Esophagus (tissue), 2 donors: ENCODE results near the gene LGR6. TPM values are rescaled to one million over a fixed set of nuclear protein-coding genes. Genes with fewer than 3 reads are reported as not detected.

ENCODE experiments used
- H3K27ac ChIP-seq, 2 donors: one replicate each; pipeline ENCODE4 v1.5.1; 2013; ENCODE audit warnings: low read depth in 2 of 2, mild to moderate bottlenecking in 2 of 2, inconsistent platforms in 1 of 2, low read length in 1 of 2, moderate library complexity in 1 of 2
- H3K27me3 ChIP-seq, 2 donors: one replicate each; pipeline ENCODE4 v1.6.1; 2013; ENCODE audit warnings: low read length in 2 of 2, control low read depth in 1 of 2, mild to moderate bottlenecking in 1 of 2; ENCODE audit not compliant: insufficient read depth in 2 of 2, control insufficient read depth in 1 of 2
- H3K36me3 ChIP-seq, 2 donors: one replicate each; pipeline ENCODE4 v1.6.1; 2013; ENCODE audit warnings: low read length in 1 of 2; ENCODE audit not compliant: control insufficient read depth in 2 of 2, insufficient read depth in 2 of 2
- H3K4me1 ChIP-seq, 2 donors: one replicate each; pipeline ENCODE4 v1.6.1; 2013; ENCODE audit warnings: low read length in 1 of 2; ENCODE audit not compliant: control insufficient read depth in 2 of 2, insufficient read depth in 2 of 2
- H3K4me3 ChIP-seq, 2 donors: one replicate each; pipeline ENCODE4 v1.5.1; 2013; ENCODE audit warnings: low read length in 2 of 2, mild to moderate bottlenecking in 2 of 2, low read depth in 1 of 2, moderate library complexity in 1 of 2
- H3K9me3 ChIP-seq, 2 donors: one replicate each; pipeline ENCODE4 v1.6.1; 2013; ENCODE audit warnings: mild to moderate bottlenecking in 2 of 2, low read depth in 1 of 2, low read length in 1 of 2, moderate library complexity in 1 of 2; ENCODE audit not compliant: control insufficient read depth in 2 of 2, insufficient read depth in 1 of 2
- WGBS, 2 donors: extraction: QIAGEN DNeasy Blood & Tissue Kit; methylation state at CpG; one replicate each; pipeline ENCODE4 v1.1.7; 2013; 5-methylcytosine and 5-hydroxymethylcytosine counted together
- polyA plus RNA-seq, 2 donors: library from polyadenylated mRNA; stranded (reverse); fragments of 200-250 nt; gene quantifications; one replicate each; pipeline ENCODE4 v1.2.3, GENCODE V29; 2013
- donor health status: healthy with polysubstance abuse.
- donor health status: Bipolar disorder and iron deficiency.

The LGR6 gene
- polyA plus RNA-seq, 2 donors = 4.2 to 6.3 TPM

DNA sequence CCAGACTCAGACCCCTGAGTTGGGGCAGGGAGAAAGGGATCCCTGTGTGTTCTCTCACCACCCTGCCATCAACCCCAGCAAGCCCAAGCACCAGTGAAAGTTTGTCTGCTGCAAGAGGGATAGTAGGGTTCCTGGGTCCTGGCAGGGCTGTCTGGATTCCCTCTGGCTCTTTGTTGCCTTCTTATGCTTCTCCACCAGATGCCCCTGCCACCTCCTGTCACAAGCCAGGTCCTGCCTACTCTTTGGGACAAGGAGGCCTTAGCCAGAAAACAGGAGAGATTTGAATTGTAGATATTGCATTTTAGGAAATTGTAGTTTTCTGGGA lies 126.4 kb downstream of the LGR6 start:
- H3K36me3 ChIP-seq = no peaks in the 10 kb centered on the region
- no peak overlapping the region for H3K27ac ChIP-seq
- no peaks in the 10 kb centered on the region for H3K9me3 ChIP-seq
- H3K27me3 ChIP-seq = no peaks in the 10 kb centered on the region
- no peak overlapping the region for H3K4me3 ChIP-seq
- H3K4me1 ChIP-seq = no peaks in the 10 kb centered on the region

DNA sequence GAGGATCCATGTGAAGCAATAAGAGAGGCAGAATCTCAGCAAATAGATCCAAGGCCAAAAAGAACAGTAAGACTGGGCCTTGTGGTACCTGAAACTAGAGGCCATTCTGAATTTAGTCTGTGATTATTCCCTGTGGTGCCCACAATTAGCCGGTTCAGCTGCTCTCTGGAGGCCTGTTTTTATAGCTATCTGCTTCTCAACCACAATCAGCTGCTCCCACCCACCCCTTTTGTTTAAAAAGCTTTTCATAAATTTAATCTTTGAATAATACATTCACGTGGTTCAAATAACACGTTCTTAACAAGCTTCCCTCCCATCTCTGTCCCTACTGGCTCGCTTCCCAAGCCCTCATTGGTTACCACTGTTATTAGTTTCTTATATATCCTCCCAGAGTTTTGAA lies 130.1 kb downstream of the LGR6 start:
- 66 to 75% methylated on average over 4 of the region's 4 CpGs for WGBS, 2 donors
- Histone ChIP-seq H3K36me3 (no peaks in the 10 kb centered on the region), H3K4me1 (no peaks in the 10 kb centered on the region), H3K9me3 (no peaks in the 10 kb centered on the region), H3K27me3 (no peaks in the 10 kb centered on the region), H3K4me3 (no peak overlapping the region), H3K27ac (no peak overlapping the region)

DNA sequence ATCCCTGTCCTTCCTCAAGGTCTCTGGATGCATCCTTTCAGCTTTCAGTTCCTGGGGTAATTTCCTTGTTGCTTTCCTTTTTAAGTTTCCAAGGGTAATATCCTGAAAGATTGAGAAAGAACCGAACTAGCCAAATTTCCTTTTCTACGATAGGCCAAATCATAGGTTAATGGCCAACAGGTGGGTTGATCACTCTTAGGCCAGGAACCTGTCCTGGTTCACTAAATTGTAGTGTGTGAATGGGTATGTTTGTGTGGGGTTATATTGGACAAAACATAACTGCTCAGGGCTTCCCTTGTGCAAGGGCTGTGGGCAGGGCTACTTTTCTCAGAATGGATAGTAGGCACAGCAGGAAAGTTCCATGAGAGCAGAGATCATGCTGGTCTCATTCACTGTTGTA lies 131.0 kb downstream of the LGR6 start:
- H3K4me1 ChIP-seq = no peaks in the 10 kb centered on the region
- no peaks in the 10 kb centered on the region for H3K36me3 ChIP-seq
- H3K4me3 ChIP-seq = no peak overlapping the region
- H3K27me3 ChIP-seq = no peaks in the 10 kb centered on the region
- WGBS, 2 donors = 90 to 91% methylated on average over 2 of the region's 2 CpGs
- H3K9me3 ChIP-seq = no peaks in the 10 kb centered on the region
- H3K27ac ChIP-seq = no peak overlapping the region

DNA sequence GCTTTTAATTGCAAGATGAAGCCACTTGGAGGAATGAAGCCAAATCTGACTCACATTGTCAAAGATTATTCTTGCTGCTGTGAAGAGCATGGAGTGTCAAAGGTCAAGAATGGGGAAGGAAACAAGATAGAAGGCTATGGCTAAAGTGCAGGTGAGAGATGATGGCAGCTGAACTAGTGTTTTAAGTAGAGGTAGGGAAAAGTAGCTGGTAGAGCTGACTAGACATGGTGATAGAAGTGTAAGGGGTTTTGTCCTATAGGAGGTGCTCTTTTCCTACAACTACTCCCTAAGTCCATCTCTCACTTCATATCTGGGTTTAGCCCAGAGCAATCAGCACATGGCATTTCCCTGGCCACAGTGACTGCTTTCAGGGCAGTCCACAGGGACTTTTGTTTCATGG lies 136.3 kb downstream of the LGR6 start:
- Histone ChIP-seq H3K36me3 (no peaks in the 10 kb centered on the region), H3K27me3 (no peaks in the 10 kb centered on the region), H3K4me1 (no peaks in the 10 kb centered on the region), H3K4me3 (no peak overlapping the region), H3K9me3 (no peaks in the 10 kb centered on the region), H3K27ac (no peak overlapping the region)

DNA sequence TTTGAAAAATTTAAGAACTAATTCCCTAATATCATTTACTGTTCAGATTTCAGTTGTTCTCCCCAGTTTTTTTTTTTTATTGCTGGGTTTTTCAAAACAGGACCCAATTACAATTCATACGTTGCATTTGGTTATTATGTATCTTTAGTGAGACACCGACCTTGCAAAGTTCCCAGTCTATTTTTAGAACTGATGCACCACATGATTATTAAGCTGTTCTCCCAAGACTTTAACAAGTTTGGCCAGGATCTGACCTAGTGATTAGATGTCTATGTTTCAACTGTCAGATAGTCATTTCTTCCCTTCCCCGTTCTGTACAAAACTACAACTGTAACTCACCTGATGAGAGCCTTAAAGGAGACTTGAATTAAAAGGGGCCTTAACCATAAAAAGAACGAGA lies 140.3 kb downstream of the LGR6 start:
- WGBS, 2 donors = 69% methylated on average over 4 of the region's 4 CpGs
- Histone ChIP-seq H3K36me3 (no peaks in the 10 kb centered on the region), H3K4me3 (no peak overlapping the region), H3K9me3 (no peaks in the 10 kb centered on the region), H3K4me1 (no peaks in the 10 kb centered on the region), H3K27ac (no peak overlapping the region), H3K27me3 (no peaks in the 10 kb centered on the region)

DNA sequence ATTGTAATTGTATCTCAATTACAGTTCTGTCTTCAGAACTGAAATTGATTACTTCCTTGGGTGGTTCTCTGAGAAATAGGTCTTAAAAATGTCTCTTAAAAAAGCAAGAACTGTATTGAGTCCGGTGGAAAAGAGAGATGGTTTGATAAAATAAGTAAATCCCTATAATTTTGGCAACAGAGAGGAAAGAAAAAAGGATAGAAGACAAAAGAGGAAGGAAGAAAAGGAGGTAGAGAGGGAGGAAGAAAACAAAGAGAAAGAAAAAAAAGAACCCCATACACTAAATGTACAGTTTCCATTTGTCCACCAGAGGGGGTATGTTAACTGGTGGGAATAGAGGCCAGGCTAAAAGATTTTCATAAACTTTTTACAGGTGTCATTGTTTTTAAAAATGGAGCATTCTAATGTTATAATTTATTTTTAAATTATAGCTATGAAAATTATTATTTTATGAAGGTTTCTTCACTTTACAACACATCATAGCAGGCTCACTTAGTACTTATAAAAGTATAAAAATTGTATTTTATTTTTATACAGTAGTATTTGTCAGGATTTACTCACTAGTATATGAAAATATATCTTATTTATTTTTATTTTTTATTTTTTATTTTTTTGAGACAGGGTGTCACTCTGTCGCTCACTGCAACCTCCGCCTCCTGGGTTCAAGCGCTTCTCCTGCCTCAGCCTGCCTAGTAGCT lies 150.2 kb downstream of the LGR6 start:
- WGBS, 2 donors = 67 to 70% methylated on average over 4 of the region's 4 CpGs
- no peak overlapping the region for H3K4me3 ChIP-seq
- H3K36me3 ChIP-seq = no peaks in the 10 kb centered on the region
- H3K4me1 ChIP-seq = no peaks in the 10 kb centered on the region
- H3K27me3 ChIP-seq = no peaks in the 10 kb centered on the region
- H3K27ac ChIP-seq = no peak overlapping the region
- H3K9me3 ChIP-seq = no peaks in the 10 kb centered on the region

DNA sequence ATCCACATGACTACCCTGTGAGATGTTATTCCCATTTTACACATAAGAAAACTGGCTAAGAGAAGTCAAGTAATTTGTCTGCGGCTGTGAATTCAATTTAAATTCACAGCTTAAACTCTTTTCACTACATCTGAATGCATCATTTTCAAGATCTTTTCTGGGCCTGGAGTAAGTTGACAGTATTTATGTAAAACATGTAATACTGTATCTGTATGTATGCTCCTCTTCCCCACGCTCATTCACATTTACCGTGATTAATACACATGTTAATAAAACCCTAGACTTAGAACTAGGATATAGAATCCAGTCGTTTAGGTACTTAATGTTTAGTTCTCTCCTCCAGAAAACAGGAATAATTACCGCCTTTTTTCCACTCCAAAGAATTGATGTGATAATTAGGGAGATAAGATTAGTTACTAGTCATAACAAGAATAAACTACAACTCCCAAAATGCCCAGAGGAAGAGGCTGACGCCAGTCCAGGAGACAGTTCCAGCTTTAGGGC lies 154.5 kb downstream of the LGR6 start:
- H3K4me3 ChIP-seq = no peak overlapping the region
- H3K27me3 ChIP-seq = no peaks in the 10 kb centered on the region
- H3K4me1 ChIP-seq = no peaks in the 10 kb centered on the region
- WGBS, 2 donors = 49 to 51% methylated on average over 6 of the region's 6 CpGs
- no peak overlapping the region for H3K27ac ChIP-seq
- H3K36me3 ChIP-seq = no peaks in the 10 kb centered on the region
- no peaks in the 10 kb centered on the region for H3K9me3 ChIP-seq

DNA sequence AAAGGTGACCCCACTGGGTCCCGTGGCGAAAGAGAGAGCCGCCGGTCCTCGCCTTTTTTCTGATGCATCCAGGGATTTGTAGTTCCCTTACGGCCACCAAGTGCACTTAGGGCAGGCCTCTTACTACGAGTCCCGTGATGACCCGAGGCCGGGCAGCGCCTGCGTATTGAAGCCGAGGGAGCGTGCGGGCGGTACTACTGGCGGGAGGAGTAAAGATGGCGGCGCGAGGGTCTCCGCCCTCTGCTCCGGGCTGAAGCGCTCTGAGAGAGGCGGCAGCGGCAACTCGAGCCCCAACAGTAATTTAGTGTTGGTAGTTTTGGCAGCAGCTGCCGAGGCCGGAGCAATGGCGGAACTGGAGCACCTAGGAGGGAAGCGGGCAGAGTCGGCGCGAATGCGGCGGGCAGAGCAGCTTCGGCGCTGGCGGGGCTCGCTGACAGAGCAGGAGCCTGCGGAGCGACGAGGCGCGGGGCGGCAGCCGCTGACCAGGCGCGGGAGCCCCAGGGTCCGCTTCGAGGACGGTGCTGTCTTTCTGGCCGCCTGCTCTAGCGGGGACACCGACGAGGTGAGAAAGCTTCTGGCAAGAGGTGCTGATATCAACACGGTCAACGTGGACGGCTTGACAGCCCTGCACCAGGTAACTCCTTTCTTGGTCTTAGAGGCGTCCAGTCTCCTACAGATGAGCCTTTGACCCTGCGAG lies 155.1 kb downstream of the LGR6 start, which contains the start of gene PPP1R12B:
Gene PPP1R12B (plus strand): TSS at position 191 of the 697 bp plus-strand sequence. CDS start 153 bp downstream, at position 344.
- H3K4me1 ChIP-seq = no peaks in the 10 kb centered on the region
- H3K27ac ChIP-seq = peak within 1 kb of the TSS; percentile 83 to 97
- H3K4me3 ChIP-seq = peak within 1 kb of the TSS; percentile 97 to 100
- no peaks in the 10 kb centered on the region for H3K27me3 ChIP-seq
- no peaks in the 10 kb centered on the region for H3K36me3 ChIP-seq
- WGBS, 2 donors = 0% methylated on average over 56 to 60 of the region's 60 CpGs
- no peaks in the 10 kb centered on the region for H3K9me3 ChIP-seq

DNA sequence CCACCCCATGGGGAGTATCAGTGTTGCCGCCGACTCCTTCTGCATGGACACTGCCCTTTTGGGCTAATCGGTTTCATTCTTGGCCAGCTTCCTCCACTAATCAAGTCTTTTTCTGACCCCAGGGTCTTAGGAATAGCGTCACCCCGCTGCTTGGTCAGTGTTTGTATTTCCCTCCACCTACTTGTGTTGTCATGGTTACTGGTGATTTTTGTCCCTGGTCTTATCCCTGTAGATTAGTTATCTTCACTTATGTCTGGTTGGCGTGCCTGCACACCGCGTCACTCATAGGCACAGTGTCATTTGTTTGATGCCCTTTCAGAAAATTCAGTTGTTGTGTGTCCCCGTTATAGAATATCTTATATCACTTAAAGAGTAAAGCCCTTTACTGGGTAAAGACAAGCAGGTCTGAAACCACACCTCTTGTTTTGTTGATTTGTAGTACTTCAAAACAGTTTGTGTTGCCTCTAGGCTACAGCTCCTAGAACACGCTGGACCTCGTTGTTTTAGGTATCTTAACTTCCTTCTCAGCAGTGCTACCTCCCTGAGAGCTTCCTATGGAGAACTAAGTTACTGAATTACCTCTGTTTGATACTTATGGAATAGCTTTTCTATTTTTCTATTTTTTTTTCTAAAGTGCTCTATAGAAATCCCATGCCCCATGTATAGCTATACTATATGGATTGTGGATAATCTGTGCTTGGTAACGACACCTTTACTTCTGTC lies 155.8 kb downstream of the LGR6 start:
- H3K27me3 ChIP-seq = no peaks in the 10 kb centered on the region
- H3K9me3 ChIP-seq = no peaks in the 10 kb centered on the region
- peak overlapping the region; percentile 97 to 100 for H3K4me3 ChIP-seq
- no peaks in the 10 kb centered on the region for H3K4me1 ChIP-seq
- no peaks in the 10 kb centered on the region for H3K36me3 ChIP-seq
- peak overlapping the region; percentile 83 to 97 for H3K27ac ChIP-seq
- WGBS, 2 donors = 5 to 6% methylated on average over 12 of the region's 12 CpGs
